HG03460 (cell line): ENCODE data around the gene SPN.
"Not testable (repeated sequence)": the region's sequence is repeated elsewhere in the genome, so short reads cannot be mapped to it uniquely, and the experiment has no call there.

Experiments
- ATAC-seq: cut with Tn5 transposase; IDR thresholded peaks from one replicate; pipeline ENCODE4 v1.9.1; 2021; ENCODE audit not compliant: unreplicated experiment

The SPN gene, protein sequence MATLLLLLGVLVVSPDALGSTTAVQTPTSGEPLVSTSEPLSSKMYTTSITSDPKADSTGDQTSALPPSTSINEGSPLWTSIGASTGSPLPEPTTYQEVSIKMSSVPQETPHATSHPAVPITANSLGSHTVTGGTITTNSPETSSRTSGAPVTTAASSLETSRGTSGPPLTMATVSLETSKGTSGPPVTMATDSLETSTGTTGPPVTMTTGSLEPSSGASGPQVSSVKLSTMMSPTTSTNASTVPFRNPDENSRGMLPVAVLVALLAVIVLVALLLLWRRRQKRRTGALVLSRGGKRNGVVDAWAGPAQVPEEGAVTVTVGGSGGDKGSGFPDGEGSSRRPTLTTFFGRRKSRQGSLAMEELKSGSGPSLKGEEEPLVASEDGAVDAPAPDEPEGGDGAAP

DNA sequence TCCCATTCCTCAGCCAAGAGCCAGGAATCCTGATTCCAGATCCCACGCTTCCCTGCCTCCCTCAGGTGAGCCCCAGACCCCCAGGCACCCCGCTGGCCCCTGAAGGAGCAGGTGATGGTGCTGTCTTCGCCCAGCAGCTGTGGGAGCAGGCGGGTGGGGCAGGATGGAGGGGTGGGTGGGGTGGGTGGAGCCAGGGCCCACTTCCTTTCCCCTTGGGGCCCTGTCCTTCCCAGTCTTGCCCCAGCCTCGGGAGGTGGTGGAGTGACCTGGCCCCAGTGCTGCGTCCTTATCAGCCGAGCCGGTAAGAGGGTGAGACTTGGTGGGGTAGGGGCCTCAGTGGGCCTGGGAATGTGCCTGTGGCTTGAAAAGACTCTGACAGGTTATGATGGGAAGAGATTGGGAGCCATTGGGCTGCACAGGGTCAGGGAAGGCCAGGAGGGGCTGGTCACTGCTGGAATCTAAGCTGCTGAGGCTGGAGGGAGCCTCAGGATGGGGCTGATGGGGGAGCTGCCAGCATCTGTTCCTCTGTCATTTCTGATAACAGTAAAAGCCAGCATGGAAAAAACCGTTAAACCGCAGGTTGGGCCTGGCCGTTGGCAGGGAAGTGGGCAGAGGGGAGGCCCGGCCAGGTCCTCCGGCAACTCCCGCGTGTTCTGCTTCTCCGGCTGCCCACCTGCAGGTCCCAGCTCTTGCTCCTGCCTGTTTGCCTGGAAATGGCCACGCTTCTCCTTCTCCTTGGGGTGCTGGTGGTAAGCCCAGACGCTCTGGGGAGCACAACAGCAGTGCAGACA is at the start of gene SPN:
Gene SPN (plus strand): TSS at position 232 of the 791 bp plus-strand sequence. CDS start 482 bp downstream, at position 714.
- peak; percentile 29 for ATAC-seq

DNA sequence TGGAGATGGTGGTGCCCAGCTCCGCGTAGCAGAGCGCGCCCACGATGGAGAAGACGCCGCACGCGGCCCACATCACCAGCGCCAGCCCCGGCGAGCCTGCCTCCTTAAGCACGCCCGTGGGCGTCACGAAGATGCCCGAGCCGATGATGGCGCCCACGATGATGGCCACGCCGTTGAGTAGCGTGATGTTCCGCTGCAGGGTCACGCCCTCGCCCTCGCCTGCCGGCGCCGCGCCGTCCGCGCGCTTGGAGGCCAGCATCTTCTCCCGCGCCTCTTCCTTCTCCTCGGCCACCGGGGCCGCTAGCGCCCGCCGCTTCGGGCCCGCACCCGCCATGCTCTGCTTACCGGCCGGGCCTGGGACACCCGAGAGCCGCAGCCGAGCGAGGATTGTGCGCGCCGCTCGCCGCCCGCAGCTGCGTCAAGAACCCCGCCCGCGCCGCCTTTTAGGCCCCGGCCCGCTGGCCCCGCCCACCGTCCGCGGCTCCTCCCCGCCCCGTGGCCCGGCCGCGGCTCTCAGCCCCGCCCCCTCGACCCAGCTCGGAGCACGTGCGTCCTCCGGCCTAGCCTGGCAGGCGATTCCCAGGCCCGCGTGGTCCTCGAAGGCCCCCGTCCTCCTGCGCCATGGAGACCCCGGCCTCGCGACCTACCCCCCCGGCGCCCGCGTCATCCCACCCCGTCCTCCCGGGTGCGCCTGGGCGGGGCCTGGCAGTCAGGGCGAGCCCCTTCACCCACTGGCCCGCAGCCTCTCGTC is 49.6 kb upstream of the SPN start:
- ATAC-seq: peak; percentile 44

DNA sequence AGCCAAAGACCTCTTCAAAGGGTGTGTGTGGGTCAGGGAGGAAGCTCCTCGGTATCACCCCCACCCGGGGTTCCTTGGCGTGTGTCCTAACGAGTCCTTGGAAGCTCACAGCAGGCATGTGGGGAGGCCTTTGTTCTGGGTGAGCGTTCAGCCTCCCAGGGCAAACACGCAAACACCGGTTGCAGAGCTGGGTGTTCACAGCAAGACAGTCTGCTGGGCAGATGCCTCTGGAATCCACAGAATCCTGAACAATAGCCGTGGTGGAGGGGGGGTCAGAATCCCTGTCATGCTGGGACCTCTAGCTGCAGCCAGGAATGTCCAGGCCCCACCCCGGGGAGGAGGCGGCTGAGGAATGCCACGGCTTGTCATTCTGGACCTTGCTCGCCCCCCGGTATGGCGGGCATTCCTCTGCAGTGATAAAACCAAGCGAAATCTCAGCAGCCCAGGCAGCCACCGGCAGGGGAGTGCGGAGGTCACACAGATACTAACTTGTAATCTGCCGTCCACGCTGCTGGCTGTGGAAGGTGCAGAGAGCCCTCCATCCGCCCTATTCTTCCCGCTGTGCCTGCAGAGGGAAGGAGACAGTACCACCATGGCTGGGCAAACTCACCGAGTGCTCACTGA is 48.2 kb upstream of the SPN start:
- not testable (repeated sequence) for ATAC-seq

DNA sequence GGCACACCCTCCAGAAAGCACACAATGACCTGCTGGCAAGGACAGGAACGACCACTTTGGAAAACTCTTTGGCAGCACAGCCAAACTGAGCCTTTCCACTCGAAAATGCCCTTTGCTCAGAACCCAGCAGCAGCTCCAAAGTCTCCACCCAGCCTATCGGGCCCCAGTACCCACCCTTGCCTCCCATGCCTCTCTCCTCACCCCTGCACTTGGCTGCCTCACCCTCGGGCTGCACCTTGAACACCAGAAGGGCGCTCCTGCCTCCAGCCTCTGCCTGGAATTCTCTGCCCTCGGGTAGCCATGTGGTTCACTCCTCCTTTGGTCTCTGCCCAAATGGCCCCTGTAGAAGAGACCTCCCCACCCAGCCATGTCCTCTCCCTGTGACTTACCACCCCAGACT is 46.9 kb upstream of the SPN start:
- ATAC-seq: not testable (repeated sequence)

DNA sequence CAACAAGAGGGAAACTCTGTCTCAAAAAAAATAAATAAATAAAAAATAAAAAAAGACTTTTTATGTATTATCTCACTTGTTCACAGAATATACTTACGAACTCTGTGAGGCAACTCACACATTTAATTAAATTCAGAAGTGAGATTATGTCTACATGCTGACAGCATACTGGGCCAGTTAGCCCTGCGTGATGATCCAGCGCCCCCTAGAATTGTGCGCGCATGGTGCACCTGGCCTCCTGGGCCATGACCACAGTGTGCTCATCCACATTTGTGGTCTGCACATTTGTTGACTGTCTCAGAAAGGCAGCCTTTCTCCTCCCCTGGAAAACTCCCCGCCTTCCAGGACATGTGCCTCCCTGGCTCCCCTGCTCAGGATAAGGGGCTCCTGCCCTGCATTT is 42.5 kb upstream of the SPN start:
- not testable (repeated sequence) for ATAC-seq

DNA sequence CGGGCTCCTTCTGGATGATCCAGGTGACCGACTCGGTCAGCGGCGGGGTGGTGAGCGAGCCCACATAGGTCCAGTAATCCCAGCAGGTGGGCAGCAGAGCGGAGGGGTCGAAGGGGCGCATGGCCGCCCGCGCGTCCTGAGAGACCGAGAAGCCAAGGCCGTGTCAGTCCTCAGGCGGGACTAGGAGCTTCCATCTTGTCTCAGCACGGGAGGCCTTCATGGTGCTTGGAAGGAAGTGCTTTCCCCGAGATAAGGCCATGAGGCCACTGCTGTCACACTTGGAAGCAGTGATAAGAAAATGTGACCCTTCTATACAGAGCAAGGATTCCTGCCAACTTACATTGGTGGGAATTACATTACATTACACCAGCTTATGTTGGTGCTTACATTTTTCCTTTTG is 40.3 kb upstream of the SPN start:
- ATAC-seq: not testable (repeated sequence)

DNA sequence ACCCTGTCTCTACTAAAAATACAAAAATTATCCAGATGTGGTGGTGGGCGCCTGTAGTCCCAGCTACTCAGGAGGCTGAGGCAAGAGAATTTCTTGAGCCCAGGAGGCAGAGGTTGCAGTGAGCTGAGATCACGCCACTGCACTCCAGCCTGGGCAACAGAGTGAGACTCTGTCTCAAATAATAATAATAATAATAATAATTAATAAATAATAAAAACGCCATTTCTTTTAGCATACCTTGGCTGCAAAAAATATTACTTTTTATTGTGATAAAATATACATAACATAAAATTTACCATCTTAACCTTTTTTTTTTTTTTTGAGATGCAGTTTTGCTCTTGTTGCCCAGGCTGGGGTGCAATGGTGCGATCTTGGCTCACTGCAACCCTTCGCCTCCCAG is 39.8 kb upstream of the SPN start:
- ATAC-seq: not testable (repeated sequence)

DNA sequence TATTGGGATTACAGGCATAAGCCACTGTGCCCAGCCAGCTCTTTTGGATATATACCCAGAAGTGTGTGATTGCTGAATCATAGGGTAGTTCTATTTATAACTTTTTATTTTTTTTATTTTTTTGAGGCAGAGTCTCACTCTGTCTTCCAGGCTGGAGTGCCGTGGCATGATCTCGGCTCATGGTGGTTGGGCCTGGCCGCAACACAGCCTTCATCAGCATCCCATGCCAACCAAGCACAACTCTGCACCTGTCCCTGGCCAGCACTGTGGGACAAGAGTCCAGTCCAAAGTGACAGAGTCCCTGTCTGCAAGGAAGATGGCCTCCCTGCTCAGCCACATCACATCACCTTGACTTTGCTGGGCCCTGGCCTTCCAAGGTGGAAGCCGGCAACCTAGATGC is 37.9 kb upstream of the SPN start:
- ATAC-seq: not testable (repeated sequence)

DNA sequence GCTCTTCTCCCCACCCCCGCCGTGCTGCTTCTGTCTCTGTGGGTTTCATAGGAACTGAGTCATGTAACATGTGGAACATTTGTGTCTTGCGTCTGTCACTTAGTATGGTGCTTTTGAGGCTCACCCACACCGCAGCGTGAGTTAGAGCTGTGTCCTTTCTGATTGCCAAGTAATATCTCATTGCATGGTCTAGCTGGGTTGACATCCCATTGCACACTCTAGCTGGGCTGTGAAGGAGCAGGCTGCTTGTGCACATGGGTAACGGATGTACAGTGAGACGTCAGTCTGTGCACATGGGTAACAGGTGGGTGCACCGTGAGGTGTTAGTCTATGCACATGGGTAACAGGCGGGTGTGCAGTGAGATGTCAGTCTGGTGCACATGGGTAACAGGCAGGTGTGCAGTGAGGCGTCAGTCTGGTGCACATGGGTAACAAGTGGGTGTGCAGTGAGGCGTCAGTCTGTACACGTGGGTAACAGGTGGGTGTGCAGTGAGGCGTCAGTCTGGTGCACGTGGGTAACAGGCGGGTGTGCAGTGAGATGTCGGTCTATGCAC is 36.2 kb upstream of the SPN start:
- ATAC-seq: peak; percentile 52

DNA sequence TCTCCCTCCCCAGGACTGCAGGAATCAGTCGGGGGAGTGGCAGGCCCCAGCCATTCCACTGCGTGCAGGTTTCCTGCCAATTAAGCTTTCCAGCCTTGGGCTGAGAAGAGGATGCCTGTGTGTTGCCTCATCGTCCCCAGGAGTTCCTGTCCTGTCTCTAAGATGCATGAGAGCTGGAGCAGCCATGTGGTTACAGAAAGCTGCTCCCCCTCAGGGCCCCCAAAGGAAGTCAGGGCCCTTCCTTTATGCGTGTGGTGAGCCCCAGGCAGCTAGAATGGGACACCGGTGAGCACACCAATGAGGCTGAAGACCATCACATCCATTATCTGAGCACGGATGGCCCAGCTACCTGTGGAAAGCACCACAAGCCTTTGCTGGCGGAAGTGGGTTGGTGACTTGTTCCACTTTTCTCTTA is 35.4 kb upstream of the SPN start:
- not testable (repeated sequence) for ATAC-seq

DNA sequence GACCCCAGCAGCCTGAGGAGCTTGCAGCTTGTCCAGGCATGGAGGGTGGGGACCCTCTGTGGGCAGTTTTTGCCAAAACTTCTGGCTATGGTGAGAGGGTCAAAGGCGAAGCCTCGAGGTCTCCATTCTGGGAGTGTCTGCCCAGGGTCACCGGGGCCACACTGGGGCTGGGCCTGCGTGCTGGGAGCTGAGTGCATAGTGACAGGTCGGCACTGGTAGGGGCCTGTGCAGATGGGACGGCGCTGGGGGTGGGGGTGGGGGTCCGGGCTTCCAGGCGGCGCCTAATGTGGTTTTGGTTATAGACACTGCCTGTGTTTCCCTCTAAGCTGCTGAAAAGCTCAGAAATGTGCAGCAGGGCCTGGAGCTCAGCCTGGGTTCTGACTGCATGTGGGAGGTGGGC is 34.3 kb upstream of the SPN start:
- ATAC-seq: not testable (repeated sequence)

DNA sequence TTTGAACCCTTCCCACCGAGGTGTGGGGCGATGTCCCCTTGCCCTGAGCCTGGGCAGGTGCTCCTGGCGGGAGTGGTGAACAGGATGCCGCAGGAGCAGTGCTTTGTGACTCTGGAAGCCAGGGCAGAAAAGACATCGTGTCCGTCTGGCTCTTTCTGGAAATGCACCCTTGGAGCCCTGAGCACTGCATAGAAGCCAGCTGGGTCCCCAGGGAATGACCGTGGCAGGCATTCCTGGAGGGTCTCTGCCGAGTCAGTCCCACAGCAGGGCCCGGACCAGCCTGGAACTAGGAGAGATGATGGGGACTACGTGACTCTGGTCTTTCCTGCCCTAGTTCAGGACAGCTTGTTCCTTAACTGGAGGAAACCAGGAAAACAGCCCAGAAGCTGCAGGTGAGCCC is 33.7 kb upstream of the SPN start:
- ATAC-seq: not testable (repeated sequence)

DNA sequence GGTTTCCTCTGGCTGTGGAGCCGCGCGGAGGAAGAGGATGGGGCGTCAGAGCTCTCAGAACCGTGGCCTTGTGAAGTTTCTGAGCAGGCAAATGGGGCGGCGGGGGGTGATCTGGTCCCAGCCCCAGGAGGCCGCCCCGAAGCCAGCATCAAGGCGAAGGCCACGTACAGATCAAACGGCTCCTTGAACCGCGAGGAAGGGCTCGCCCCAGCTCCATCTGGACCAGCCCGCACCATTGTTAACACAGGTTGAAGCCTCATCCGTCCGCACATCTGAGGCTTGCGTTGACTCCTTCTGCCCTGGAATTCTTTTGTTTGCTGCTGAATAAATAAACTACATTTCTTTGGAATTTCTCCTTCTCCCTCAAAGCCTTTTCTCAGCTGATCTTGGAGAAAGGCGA is 31.4 kb upstream of the SPN start:
- ATAC-seq: not testable (repeated sequence)

DNA sequence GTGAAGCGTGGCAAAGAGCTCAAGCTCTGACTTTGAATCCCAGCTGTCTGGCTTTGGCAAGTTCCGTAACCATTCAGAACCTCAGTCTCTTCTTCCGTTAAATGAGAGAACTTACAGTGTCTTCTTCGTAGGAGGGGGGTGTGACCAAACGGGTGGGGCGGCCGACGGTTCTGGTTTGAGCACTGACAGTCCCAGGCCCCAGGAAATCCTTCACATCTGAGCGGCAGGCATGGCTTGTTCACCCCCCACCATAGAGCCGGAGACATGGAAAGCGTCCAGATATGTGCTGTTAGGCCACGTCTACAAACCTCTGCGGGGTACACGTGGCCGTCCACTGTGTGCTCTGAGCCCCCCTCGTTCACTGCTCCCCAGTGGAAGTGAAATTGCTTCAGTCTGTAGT is 27.1 kb upstream of the SPN start:
- not testable (repeated sequence) for ATAC-seq

DNA sequence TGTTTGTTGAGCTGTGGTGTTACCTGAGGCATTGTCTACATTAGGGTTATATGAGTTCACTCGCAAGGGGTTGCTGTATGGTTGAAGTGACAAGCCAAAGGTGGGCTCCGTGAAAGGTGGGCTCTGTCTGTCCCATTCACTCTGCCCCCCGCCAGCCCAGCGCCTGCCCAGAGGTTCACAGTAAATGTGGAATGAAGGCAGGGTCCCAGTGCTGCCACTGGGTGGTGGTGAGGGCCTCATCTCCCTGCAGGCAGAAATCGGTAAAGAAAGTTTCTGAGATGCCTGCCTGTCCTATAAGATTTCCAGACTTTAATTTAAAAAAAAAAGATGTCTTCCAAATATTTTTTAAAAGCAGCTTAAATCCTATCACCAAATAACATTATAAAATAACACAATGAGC is 26.7 kb upstream of the SPN start:
- ATAC-seq: not testable (repeated sequence)

DNA sequence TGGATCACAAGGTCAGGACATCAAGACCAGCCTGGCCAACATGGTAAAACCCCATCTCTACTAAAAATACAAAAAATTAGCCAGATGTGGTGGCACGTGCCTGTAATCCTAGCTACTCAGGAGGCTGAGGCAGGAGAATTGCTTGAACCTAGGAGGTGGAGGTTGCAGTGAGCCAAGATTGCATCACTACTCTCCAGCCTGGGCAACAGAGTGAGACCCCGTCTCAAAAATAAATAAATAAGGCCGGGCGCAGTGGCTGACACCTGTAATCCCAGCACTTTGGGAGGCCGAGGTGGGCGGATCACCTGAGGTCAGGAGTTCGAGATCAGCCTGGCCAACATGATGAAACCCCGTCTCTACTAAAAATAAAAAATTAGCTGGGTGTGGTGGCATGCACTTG is 24.3 kb upstream of the SPN start:
- not testable (repeated sequence) for ATAC-seq

DNA sequence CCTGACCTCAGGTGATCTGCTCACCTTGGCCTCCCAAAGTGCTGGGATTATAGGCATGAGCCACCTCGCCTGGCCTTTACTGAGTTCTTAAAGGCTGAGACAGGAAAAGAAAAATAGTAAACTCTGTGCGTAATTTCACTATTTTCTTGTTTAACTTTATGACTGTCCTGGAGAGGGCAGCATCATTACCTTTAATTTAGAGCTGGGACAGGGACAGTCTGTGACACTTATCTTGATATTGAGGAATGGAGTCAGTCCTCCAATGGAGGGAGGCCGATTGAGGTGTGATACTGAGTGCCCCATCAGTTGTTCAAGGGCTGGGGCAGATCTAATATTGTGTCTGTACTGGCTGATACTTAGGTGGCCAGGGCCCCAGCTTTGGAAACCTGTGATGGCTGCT is 21.5 kb upstream of the SPN start:
- no peak for ATAC-seq

DNA sequence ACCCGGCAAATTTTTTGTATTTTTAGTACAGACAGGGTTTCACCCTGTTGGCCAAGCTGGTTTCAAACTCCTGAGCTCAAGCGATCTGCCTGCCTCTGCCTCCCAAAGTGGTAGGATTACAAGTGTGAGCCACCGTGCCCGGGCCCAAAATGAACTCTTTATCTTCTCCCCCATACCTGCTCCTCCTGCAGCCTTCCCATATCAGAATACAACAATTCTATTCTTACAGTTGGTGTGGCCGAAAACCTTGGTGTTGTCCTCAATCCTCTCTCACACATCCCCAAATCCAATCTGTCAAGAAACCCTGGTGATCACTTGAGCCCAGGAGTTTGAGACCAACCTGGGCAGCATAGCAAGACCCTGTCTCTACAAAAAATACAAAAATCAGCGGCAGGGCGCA is 19.5 kb upstream of the SPN start:
- no peak for ATAC-seq

DNA sequence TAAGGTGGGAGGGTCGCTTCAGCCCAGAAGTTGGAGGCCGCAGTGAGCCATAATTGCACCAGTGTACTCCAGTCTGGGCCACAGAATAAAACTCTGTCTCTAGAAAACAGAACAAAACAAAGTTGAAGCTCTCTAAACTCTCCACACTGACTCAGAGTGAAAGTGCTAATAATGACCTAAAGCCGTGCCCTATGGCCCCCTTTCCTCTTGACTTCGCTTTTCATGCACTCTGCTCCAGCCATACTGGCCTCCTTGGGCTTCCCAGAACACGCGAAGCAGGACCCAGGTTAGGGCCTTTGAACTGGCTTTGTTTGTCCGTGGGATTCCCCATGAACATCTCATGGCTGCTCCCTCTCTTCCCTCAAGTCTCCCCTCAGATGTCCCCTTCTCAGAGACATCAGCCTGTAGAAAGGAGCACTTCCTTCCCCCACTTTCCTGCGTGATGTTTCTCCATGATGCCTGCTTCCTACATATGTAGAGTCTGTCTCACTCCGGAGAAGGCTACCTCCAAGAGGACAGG is 18.6 kb upstream of the SPN start:
- ATAC-seq: peak; percentile 49

DNA sequence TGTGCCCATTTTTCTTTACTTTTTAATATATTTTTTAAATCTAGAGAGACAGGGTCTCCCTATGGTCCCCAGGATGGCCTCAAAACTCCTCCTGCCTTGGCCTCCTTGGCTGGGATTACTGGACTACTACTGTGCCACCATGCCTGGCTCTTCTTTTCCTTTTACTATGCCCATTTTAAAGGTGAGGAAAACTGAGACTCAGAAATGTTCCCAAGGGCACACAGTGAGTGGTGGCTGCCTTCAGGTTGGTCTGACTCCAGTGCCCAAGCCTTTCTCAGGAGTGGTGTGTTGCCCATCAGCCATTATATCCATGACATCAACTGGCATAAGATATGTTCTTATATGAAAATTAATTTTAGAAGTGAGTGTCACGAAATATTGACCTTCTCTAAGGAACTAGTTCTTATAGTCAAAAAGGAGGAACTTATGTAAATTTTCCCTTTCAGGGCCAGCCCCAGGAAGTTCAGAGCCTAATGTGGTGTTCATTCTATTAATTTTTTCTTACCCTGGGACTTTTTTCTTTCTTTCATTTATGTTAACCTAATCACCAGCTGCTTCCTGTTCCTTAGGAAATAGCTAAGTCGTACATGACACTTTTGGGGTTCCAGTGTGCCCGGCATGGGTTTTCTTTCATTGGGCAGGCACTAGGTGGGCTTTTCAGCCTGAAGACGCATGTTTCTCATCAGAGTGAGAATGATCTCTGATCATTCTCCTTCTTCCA is 17.9 kb upstream of the SPN start:
- ATAC-seq: no peak
